Heart right ventricle (tissue), 16 donors: ENCODE results near the gene CRPPA. TPM values are rescaled to one million over a fixed set of nuclear protein-coding genes. Genes with fewer than 3 reads are reported as not detected.

ENCODE experiments used
- ATAC-seq, 8 donors: fragments of 200-7000 bp; cut with Tn5 transposase; one replicate each; pipeline ENCODE4 v1.9.1; 2020; ENCODE audit warnings: mild to moderate bottlenecking in 8 of 8, moderate library complexity in 8 of 8, moderate number of reproducible peaks in 1 of 8
- DNase-seq, 2 donors: peaks; one replicate each; pipeline ENCODE4 v3.0.0-alpha.2; 2020
- H3K27ac ChIP-seq, 10 donors: fragments of 200-600 bp; sonication (generic) in 2 of 10; one replicate each; pipeline versions ENCODE4 v1.5.0 to v1.8.0; 2020 to 2022; ENCODE audit warnings: mild to moderate bottlenecking in 3 of 10
- H3K27me3 ChIP-seq, 7 donors: fragments of 200-600 bp; one replicate each; pipeline ENCODE4 v1.8.0; 2021 to 2022; ENCODE audit warnings: mild to moderate bottlenecking in 2 of 7
- H3K36me3 ChIP-seq, 9 donors: fragments of 200-600 bp; sonication (generic) in 1 of 9; one replicate each; pipeline versions ENCODE4 v1.5.0 to v1.8.0; 2020 to 2022; ENCODE audit warnings: mild to moderate bottlenecking in 2 of 9
- H3K4me1 ChIP-seq, 9 donors: fragments of 200-600 bp; sonication (generic) in 1 of 9; one replicate each; pipeline versions ENCODE4 v1.5.0 to v1.8.0; 2020 to 2022; ENCODE audit warnings: mild to moderate bottlenecking in 4 of 9
- H3K4me3 ChIP-seq, 10 donors: fragments of 200-600 bp; sonication (generic) in 2 of 10; one replicate each; pipeline versions ENCODE4 v1.5.0 to v1.8.0; 2020 to 2022; ENCODE audit warnings: mild to moderate bottlenecking in 7 of 10, moderate library complexity in 2 of 10
- H3K9me3 ChIP-seq, 11 donors: fragments of 200-600 bp in 10 of 11; sonication (generic) in 2 of 11; one replicate each; pipeline versions ENCODE4 v1.5.0 to v1.8.0; 2013 to 2022; ENCODE audit warnings: mild to moderate bottlenecking in 2 of 11, control low read depth in 1 of 11, moderate library complexity in 1 of 11
- CTCF ChIP-seq, 9 donors: fragments of 200-600 bp; sonication (generic) in 2 of 9; IDR thresholded peaks; one replicate each; pipeline versions ENCODE4 v1.5.0 to v1.8.0; 2021 to 2022; ENCODE audit warnings: antibody characterized with exemption in 9 of 9, mild to moderate bottlenecking in 5 of 9, moderate library complexity in 1 of 9
- WGBS, 2 donors: extraction: QIAGEN DNeasy Blood & Tissue Kit; methylation state at CpG; one replicate each; pipeline ENCODE4 v1.1.7; 2013; ENCODE audit warnings: inconsistent platforms in 1 of 2; 5-methylcytosine and 5-hydroxymethylcytosine counted together
- intact Hi-C, 10 donors: fragments of 100-400 bp; cut with DNase I; formaldehyde crosslinking; loops; one replicate each; pipeline versions ENCODE4 v1.11.1 to v1.14.2; 2022
- polyA plus RNA-seq, 2 donors: library from polyadenylated mRNA; stranded (reverse); fragments of 200-250 nt; gene quantifications; one replicate each; pipeline ENCODE4 v1.2.3, GENCODE V29; 2013
- total RNA-seq, 10 donors: library from RNA; stranded (reverse); fragmentation: NEBNext Ultra II Directional in 3 of 10; extraction: Animal tissue kit (Norgen Biotek cat#: 25700) in 3 of 10; gene quantifications; one replicate each; pipeline versions ENCODE4 v1.2.1 to v1.2.4, GENCODE V29; 2021 to 2023
- donor health status: Arrhythmogenic right ventricular cardiomyopathy.
- donor health status: ischemic (EF 13 %, LVEDD 7.1; RV severe dilation, severe dysfunction).
- donor health status: healthy with polysubstance abuse.
- donor health status: DM: no; HTN: yes; CAD: no.
- donor health status: DM: no; HTN: no; CAD: no.
- donor health status: ischemic (EF 25% LVEDD 6.9; RV normal size, moderate dysfunction).
- donor health status: ischemic (EF 25% LVEDD 5.7; RV mildly dilated, moderate dysfunction).
- donor health status: healthy.
- donor health status: DM: yes; HTN: yes; CAD: no.
- donor health status: Ischemic cardiomyopathy.
- donor health status: ischemic (EF 35%, LVEDD 5.7; RV mildly dilated, moderate dysfunction).
- donor health status: nonischemic (EF 11% LVEDD 7.7; RV severe dilation, severe dysfunction).
- donor health status: DM: yes; HTN: yes; CAD: no.
- donor health status: PGD.
- donor health status: ischemic (EF 29% LVEDD 5.4; RV normal size, mild dysfunction).
- donor health status: nonischemic (EF 23%, LVEDD 6.1; RV moderate dilation, normal function).

CRPPA gene
- total and polyA plus RNA-seq, 12 donors = 0.51 to 8.7 (median 6.3) TPM

- intact Hi-C loops = no loop called here
- Histone ChIP-seq H3K4me1 (no peaks in the 10 kb centered on the region), H3K36me3 (peaks cover 0 to 14% (median 0%) of the 10 kb centered on the region in 9 donors), H3K4me3 (no peak overlapping the region), H3K27ac (no peak overlapping the region), H3K27me3 (peaks cover 0 to 3% (median 0%) of the 10 kb centered on the region in 7 donors), H3K9me3 (peaks cover 0 to 74% (median 4%) of the 10 kb centered on the region in 11 donors)
- TF ChIP-seq CTCF (IDR thresholded peaks at IDR 0.05) = no peak
- DNase-seq = no peak
- WGBS, 2 donors = 93% methylated on average over 33 of the region's 33 CpGs
- ATAC-seq = no peak
Measured at GRCh38 chr7:16397501-16398145, 23.7 kb downstream of the CRPPA start.

GRCh38 chr7:16396766-16397500 lies 24.4 kb downstream of the CRPPA start:
- Histone ChIP-seq H3K27ac (no peak overlapping the region), H3K4me1 (no peaks in the 10 kb centered on the region), H3K9me3 (peaks cover 0 to 67% (median 0%) of the 10 kb centered on the region in 11 donors), H3K27me3 (peaks cover 0 to 3% (median 0%) of the 10 kb centered on the region in 7 donors), H3K4me3 (no peak overlapping the region), H3K36me3 (peaks cover 0 to 14% (median 0%) of the 10 kb centered on the region in 9 donors)
- intact Hi-C loops = no loop called here
- no peak for DNase-seq
- no peak for TF ChIP-seq CTCF (IDR thresholded peaks at IDR 0.05)
- ATAC-seq = no peak
- 93 to 95% methylated on average over 25 of the region's 25 CpGs for WGBS, 2 donors

GRCh38 chr7:16395121-16395520 lies 26.2 kb downstream of the CRPPA start:
- WGBS, 2 donors = 91 to 98% methylated on average over 1 of the region's 1 CpG
- intact Hi-C loops = no loop called here

More at GRCh38 chr7:16395121-16395520, 26.2 kb downstream of the CRPPA start:
- no peaks in the 10 kb centered on the region for H3K27me3 ChIP-seq
- no peak overlapping the region for H3K27ac ChIP-seq
- H3K9me3 ChIP-seq = peaks cover 0 to 52% (median 0%) of the 10 kb centered on the region in 11 donors
- no peak overlapping the region for H3K4me3 ChIP-seq
- DNase-seq (no peak), ATAC-seq (no peak)
- TF ChIP-seq CTCF (IDR thresholded peaks at IDR 0.05) = no peak
- H3K4me1 ChIP-seq = no peaks in the 10 kb centered on the region
- peaks cover 0 to 14% (median 0%) of the 10 kb centered on the region in 9 donors for H3K36me3 ChIP-seq
